Fibroblast of mammary gland (primary cell): ENCODE data around the gene SKAP1.
"Not testable (repeated sequence)": the region's sequence is repeated elsewhere in the genome, so short reads cannot be mapped to it uniquely, and the experiment has no call there.

Source experiments
- DNase-seq: peaks from one replicate; pipeline ENCODE4 v3.0.0-alpha.2; 2010; ENCODE audit warnings: low read depth
- H3K4me3 ChIP-seq: 2 replicates; pipeline ENCODE4 v1.5.1; 2011; ENCODE audit warnings: low read depth, mild to moderate bottlenecking, low read length, moderate library complexity; ENCODE audit not compliant: control insufficient read depth
- TF ChIP-seq, protein P1 (sequence below): conservative IDR thresholded peaks from 2 replicates; pipeline ENCODE4 v1.5.1; 2011; ENCODE audit warnings: low read depth, low read length, inconsistent platforms; ENCODE audit not compliant: control insufficient read depth, insufficient read depth

SKAP1 gene

DNA sequence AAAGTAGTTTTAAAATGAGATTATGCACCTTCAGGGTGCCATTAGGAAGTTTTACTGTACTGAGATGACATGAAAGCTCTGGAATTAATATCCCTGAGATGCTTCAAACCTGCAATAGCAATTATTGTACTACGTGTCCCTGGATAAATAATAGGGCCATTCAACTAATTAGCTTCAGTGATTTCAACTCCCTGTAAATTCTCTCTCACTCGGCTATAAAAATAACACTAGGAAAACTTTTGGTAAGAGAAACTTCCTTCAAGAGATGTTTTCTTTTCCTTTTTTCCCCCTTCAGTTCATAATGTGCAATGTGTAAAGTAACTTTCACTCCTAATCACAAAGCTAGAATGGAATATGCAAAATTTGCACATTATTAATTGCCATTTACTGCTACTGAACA, 176.0 kb downstream of the SKAP1 start:
- H3K4me3 ChIP-seq, result no peak overlapping the region
- TF ChIP-seq, protein P1, sequence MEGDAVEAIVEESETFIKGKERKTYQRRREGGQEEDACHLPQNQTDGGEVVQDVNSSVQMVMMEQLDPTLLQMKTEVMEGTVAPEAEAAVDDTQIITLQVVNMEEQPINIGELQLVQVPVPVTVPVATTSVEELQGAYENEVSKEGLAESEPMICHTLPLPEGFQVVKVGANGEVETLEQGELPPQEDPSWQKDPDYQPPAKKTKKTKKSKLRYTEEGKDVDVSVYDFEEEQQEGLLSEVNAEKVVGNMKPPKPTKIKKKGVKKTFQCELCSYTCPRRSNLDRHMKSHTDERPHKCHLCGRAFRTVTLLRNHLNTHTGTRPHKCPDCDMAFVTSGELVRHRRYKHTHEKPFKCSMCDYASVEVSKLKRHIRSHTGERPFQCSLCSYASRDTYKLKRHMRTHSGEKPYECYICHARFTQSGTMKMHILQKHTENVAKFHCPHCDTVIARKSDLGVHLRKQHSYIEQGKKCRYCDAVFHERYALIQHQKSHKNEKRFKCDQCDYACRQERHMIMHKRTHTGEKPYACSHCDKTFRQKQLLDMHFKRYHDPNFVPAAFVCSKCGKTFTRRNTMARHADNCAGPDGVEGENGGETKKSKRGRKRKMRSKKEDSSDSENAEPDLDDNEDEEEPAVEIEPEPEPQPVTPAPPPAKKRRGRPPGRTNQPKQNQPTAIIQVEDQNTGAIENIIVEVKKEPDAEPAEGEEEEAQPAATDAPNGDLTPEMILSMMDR, result no peak
- DNase-seq, result no peak

DNA sequence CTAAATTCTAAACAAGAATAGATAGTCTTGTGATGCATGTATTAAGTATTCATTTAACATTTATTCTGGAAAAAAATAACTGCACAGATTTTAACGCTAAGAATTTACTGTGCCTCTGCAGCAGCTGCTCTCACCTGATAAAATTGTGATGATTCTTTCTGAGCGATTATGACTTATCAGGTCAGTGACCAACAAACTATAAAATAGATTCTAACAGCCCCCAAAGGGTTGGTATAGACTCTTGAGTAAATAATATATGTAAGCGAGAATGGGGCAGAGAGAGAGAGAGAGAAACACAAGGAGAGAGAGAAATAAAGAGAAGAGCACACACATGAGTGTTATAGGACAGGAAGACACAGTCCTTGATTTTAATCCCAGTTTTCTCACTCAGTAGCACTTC, 178.1 kb downstream of the SKAP1 start:
- TF ChIP-seq, protein P1, result no peak
- no peak overlapping the region for H3K4me3 ChIP-seq
- no peak for DNase-seq

DNA sequence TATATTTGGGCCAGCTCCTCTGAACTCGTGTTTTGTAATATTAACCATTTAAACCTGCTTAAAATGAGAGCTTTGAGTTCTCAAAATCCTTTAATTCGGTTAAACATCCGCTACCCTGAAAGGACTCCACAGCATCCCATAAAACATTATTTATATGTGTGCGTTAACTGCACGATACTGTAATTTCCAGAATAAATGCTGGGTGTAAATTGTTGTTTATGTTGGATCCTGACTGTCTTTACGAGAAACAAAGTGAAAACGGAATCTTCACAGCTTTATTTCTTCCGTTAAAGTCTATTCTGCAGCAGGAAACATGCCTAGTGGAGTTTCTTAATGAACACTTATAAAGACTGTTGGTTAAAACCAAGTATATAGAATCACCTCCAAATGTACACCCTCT, 179.1 kb downstream of the SKAP1 start:
- DNase-seq, result no peak
- TF ChIP-seq, protein P1, result no peak

DNA sequence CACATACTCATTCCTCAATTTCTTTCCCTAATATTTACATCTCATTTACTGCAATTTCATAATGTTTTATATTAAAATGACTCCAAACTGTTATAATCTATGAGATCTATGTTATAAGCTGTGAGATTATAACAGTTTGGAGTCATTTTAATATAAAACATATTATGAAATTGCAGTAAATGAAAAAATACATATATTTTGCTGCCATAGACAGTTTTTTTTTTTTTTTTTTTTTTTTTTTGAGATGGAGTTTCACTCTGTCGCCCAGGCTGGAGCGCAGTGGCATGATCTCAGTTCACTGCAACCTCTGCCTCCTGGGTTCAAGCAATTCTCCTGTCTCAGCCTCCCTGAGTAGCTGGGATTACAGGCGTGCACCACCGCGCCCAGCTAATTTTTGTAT, 180.0 kb downstream of the SKAP1 start:
- DNase-seq, H3K4me3 ChIP-seq: not testable (repeated sequence)

More for the DNA sequence above, 179.1 kb downstream of the SKAP1 start:
- H3K4me3 ChIP-seq, result no peak overlapping the region

DNA sequence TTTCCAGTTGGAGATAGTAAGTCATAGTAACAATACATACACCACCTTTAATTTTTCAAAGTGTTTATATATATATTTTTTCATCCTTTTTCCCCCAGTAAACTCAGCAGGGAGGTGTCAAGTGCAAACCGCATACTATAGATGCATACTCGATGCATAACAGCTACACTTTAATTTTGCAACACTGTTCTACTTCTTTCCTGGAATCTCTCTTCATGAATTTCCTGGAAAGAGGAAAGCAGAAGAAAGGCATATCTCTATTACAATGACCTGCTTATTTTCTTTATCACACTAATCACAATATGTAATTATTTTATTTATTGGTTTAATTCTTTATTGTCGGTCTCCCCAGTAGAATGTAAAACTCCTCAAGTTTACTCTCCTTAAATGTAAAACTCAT, 182.4 kb downstream of the SKAP1 start:
- TF ChIP-seq, protein P1, result no peak
- DNase-seq, result no peak
- H3K4me3 ChIP-seq, result no peak overlapping the region

DNA sequence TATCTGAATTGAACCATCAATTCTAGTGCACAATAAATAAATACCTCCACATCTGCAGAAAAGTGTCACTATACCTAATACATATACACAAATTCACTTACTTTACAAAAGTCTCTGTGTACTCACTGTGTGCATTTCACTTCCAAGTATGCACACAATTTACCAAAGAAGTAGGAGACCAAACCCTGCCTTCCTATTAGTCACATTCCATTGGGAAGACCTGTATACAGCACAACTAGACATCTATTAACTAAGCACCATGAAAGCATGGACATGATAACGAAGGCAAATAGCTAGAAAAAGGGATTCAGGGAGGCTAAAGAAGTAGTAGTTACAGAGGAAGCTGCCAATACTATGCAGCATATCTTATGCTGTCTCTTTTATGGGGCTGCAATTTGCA, 183.0 kb downstream of the SKAP1 start:
- H3K4me3 ChIP-seq, result no peak overlapping the region
- DNase-seq, result no peak
- TF ChIP-seq, protein P1, result no peak

DNA sequence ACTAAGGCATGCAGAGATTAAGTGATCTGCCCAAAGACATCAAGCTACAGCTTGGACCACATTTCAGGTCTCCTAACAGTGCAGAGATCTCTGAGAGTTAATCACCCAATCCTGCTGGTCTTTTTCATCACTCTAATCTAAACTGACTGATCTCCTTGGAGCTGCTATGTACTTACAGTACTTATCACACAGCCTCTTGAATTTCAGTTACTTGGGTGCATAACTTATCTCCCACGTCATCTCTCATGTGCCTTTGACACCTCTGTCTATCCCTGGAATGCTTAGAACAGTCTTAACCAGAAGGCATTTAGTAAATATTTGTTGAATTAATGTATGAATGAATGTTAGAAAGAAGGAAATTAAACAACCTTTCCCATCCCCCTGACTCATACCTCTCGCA, 183.4 kb downstream of the SKAP1 start:
- DNase-seq, result no peak
- TF ChIP-seq, protein P1, result no peak

DNA sequence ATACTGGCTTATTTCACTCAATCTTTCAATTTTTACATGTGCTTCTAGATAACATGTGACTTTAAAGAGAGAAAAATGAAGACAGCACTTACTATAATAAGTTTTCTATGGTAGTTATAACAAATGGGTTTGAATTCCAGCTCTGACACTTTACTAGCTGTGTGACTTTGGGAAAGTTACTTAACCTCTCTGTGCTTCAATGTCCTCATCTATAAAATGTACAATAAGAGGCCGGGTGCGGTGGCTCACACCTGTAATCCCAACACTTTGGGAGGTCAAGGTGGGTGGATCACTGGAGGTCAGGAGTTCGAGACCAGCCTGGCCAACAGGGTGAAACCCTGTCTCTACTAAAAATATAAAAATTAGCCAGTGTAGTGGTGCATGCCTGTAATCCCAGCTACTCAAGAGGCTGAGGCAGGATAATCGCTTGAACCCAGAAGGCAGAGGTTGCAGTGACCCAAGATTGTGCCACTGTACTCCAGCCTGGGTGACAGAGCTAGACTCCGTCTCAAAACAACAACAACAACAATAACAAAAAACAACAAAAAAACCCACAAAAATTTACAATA, 184.5 kb downstream of the SKAP1 start:
- not testable (repeated sequence) for H3K4me3 ChIP-seq, DNase-seq

More for the DNA sequence above, 183.4 kb downstream of the SKAP1 start:
- no peak overlapping the region for H3K4me3 ChIP-seq
